NCI-H128 (cell line): ENCODE results near the gene PRRT1B.
"Not testable (repeated sequence)": the region's sequence is repeated elsewhere in the genome, so short reads cannot be mapped to it uniquely, and the experiment has no call there.

Experiments used
- DNase-seq: peaks from one replicate; lab custom pipeline; 2025; ENCODE audit not compliant: unreplicated experiment; lab: John Stamatoyannopoulos, UW

Gene PRRT1B

DNA sequence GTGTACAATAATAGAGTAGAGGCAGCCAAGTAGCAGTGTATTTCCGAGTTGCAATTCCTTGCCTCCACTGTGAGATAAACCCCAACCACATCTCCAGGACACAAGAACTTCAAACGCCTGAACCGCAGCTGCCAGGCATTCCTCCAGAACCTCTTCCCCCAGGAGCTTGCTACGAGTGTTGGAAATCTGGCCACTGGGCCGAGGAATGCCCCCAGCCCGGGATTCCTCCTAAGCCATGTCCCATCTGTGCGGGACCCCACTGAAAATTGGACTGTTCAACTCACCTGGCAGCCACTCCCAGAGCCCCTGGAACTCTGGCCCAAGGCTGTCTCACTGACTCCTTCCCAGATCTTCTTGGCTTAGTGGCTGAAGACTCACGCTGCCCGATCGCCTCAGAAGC lies 3.9 kb downstream of the PRRT1B start:
- not testable (repeated sequence) for DNase-seq

DNA sequence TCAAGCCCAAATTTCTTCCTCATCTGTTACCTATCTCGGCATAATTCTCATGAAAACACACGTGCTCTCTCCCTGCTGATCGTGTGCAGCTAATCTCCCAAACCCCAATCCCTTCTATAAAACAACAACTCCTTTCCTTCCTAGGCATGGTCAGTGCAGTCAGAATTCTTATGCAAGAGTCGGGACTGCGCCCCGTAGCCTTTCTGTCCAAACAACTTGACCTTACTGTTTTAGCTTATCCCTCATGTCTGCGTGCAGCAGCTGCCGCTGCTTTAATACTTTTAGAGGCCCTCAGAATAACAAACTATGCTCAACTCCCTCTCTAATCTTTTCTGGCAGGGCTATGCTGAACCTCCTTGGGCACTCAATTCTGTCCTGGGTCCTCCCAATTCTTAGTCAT lies 5.1 kb downstream of the PRRT1B start:
- not testable (repeated sequence) for DNase-seq

DNA sequence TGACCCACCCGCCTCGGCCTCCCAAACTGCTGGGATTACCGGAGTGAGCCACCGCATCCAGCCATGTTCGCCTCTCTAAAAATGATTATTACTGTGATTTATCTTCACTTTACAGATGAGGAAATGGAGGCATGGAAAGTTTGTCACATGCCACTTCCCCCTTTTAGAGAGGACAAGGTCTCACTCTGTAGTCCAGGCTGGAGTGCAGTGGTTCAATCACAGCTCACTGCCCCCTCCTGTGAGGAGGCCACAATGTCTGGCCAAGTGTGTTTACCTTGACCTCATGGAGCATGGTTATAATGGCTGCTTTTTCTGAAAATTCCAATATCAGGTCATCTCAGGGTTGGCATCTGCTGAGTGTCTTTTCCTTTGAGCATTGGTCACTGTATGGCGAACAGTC lies 6.7 kb downstream of the PRRT1B start:
- DNase-seq = no peak

DNA sequence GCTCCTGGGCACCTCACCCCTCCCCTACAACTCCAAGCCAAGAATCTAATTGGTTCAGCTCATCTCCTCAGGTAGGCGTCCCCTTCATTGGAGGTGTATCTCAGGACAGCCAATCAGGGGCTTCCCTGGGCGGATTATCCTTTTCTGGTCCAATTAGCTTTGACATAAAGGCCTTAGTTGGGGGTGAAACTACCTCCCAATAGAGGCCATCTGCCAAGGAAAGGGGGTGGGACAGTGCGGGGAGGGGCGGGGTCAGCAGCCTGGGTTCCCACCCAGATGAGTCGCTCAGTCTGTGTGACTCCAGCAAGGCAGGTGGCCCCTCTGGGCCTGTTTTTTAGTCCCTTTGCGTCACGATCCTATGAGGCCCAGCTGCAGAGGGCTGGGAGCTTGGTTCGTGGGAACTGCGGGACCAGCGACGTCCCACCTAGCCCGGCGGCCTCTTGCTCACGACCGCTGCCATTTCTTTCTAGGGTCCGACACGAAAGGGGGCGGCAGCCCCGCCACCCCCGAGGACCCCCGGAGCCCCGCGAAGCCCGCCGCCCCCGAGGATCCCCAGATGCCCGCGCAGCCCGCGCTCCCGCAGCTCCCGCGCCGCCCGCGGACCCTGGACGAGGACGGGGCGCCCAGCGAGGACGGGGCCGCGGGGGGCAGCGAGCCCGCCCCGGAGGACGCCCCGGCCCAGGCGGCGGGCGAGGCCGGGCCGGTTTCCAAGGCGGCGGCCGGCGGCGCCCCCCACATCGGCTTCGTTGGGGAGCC lies 8.9 kb downstream of the PRRT1B start:
- DNase-seq = no peak

DNA sequence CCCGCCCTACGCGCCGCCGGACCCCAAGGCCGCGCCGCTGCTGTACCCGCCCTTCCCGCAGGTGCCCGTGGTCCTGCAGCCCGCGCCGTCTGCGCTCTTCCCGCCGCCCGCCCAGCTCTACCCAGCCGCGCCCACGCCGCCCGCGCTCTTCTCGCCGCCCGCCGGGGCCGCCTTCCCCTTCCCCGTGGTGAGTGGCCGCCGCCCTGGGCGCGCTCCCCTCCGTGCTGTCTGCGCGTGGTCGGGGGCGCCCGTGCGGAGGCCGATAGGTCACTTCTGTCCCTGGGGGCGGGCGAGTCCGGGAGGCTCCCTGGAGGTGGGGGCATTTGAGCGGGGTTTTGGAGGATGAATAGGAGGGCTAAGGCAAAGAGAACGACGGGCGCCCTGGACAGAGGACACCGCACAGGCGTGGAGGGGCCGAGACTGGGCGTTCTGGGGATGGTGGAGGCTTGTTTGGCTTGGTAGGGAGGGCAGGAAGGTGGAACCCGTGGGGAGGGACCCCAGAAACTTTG lies 9.6 kb downstream of the PRRT1B start:
- DNase-seq = no peak

DNA sequence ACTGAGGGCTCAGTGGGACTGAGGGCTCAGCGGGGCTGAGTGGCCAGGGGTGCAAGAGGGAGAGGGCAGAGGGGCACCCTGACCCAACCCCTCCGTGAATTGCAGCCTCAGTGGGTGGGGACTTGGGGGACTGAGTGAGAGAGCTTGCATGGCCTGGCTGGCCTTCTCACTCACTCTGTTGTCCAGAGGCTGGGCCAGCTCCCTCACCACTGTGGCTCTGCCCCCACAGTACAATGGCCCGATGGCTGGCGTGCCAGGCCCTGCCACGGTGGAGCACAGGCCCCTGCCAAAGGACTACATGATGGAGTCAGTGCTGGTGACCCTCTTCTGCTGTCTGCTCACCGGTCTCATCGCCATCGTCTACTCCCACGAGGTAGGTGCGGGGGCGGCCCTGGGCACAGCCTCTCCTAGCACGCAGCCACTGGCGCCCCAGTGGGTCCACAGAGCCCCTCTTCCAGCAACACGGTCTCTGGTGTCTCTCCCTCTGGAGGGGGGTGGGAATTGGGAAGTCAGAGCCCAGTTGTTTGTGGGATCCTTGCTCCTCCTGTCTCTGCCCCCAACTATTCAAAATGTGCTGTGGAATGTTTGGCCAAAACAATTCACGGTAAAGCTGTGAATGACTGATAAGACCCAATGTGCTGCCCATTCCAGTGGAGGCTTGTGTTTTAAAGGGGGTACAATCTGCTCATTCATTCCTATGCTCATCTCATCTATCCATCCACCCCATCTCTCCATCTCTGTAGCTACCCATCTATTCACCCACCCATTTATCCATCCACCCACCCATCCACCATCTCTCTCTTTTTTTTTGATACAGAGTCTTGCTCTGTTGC lies 10.7 kb downstream of the PRRT1B start:
- no peak for DNase-seq

DNA sequence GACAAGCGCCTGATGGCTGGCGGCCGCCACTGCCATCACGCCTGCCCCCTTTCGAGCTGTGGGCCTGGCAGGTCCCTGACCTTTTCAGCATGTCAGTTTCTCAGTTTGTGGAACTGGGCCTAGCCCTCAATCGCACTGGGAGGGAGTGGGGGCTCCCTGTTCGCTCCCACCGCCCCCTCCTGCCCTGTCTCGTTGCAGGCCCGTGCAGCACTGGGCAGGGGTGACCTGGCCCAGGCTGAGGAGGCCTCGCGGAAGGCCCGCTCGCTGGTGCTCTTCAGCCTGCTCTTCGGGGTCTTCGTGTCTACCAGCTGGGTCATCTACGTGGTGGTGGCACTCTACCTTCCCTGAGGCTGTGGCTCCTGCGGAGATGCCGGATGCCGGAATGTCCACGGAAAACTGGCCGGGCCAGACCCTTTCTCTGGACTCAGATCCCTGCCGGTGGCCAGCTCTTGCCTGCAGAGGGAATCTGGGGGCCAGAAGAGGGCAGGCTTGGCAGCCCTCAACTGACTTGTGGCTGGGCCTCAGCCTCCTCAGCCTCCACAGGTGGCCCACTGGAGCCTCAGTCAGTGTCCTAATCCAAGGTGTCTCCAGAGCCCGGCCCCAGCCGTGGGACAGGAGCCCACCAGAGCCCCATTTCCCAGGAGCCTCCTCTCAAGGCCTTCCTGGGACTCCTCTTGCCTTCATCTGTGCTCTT lies 12.7 kb downstream of the PRRT1B start:
- no peak for DNase-seq

DNA sequence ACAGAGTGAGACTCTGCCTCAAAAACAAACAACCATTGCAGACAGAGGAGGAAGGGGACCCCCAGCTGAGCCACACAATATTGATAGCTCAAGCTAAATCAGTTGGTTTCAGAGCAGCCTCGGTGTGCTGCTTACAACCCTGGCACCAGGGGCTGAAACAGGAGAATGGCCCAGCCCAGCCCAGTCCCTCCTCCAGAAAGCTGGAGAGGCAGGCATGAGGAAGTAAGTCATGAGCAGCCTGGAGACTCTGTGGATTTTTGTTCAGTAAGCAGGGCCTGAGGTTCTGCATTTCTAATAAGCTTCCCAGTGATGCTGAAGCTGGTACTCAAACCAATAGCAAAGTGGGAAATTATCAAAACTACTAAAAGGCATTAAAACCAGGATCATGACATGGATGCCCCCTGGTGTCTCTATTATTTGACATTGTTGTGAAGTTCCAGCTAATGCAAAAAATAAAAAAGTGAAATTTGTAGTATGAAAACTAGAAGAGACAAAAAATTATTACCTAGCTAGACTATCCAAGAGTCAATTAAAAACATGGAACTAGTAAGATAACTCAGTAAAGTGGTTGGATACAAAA lies 14.2 kb downstream of the PRRT1B start:
- no peak for DNase-seq

DNA sequence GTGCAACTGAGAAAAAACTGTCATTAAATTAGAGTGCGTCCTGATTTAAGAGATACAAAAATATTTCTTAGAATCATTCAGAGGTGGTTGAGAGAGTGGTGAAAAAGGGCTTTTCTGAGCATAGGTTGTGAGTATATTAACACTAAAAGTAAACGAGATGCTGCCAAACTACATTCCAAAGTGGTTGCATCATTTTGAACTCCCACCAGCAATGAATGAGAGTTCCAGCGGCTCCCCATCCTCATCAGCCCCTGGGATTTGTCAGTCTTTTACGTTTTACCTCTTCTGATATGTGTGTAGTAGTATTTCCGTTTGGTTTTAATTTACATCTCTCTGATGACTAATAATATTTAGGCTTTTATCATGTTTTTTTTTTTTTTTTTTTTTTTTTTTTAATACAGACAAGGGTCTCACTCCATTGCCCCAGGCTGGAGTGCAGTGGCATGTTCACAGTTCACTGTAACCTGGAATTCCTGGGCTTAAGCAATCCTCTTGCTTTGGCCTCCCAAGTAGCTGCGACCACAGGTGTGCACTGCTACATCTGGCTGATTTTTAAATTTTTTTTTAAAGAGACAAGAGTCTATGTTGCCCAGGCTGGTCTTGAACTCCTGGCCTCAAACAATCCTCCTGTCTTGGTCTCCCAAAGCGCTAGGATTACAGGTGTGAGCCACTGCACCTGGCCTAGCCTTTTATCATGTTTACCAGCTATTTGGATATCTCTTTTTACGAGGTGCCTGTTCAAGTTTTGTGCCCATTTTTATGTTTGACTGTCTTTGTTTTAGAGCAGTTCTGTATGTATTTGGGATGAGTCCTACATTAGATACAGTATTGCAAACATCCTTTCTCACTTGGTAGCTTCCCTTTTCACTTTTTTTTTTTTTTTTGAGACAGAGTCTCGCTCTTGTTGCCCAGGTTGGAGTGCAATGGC lies 17.0 kb downstream of the PRRT1B start:
- DNase-seq = no peak

DNA sequence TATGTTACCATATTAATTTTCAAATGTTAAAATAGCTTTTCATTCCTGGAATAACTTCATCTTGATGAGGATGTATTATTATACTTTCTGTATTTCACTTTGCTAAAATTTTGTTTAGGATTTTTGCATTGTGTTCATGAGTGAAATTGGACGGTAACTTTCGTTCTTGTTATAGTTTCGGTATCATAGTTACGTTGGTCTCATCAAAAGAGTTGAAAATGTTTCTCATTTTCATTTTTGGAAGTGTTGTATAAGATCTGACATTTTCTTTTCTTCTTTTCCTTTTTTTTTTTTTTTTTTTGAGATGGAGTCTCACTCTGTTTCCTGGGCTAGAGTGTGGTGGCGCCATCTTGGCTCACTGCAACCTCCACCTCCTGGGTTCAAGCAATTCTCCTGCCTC lies 20.0 kb downstream of the PRRT1B start:
- DNase-seq = no peak

DNA sequence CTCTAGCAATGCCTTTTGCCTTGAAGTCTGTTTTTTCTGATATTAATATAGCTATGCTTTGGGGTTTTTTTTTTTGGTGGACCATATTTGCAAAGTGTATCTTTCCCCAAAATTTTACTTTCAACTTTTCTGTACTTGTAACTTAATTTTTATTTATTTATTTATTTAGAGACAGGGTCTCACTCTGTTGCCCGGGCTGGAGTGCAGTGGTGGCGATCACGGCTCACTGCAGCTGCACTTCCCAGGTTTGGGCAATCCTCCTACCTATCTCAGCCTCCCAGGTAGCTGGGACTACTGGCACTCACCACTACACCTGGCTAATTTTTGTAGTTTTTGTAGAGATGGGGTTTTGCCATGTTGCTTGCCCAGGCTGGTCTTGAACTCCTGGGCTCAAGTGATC lies 20.8 kb downstream of the PRRT1B start:
- no peak for DNase-seq

DNA sequence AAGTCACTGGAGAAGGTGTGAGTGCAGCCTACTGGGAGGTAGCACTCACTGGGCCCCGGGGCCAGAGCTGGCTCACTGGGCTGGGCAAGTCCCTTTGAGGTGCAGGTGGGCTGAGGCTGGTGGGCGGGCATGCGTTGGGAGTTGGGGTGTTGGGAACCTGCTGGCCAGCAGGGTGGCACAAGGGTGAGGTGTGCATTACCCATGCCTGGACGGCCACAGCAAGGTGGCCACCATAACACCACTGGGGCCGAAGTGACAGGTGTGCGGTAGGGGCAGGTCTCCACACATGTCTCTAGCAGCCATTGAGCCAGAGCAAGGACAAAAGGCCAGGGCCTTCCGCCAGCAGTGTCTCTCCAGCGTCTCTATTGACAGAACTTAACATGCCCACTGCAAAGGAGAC lies 22.6 kb downstream of the PRRT1B start:
- no peak for DNase-seq

DNA sequence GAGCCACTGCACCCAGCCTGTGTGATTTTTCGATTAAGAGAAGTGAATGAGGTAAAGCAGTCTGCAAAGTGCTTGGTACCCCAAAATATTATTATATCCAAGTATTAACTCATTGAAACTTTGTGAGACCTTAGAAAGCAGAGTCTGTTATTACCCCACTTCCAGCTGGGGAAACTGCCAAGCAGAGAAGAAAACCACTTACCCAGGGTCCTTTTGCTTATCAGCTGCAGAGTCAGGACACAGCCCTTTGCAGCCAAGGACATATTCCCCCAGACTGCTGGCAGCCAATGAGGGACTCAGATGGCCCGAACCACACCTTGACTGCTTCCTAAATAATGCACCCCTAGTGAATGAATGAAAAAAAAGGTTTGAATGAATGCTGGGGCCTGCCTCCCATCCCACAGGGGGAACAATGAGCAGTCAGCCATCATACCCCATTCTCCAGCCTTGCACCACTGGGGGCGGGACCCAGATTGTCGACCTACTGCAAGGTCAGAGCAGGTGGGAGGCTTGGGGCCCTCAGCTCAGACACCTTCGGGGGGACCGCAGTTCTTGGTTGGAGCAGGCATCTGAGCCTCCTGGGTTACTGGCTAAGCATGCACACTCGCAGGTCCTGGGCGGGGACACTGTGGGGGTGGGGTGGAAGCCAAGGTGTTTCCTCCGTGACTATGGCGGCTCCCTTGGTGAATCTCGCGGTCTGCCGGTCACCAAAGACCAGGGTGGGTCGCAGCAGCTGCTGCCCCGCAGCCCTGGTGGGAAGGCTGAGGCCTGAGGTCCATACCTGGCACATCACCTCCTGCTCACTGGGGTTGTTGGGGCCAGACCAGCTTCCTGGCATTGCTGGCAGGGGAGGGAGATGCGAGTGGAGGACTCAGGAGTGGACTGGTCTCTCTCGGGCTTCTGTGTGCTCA lies 29.7 kb downstream of the PRRT1B start:
- no peak for DNase-seq

DNA sequence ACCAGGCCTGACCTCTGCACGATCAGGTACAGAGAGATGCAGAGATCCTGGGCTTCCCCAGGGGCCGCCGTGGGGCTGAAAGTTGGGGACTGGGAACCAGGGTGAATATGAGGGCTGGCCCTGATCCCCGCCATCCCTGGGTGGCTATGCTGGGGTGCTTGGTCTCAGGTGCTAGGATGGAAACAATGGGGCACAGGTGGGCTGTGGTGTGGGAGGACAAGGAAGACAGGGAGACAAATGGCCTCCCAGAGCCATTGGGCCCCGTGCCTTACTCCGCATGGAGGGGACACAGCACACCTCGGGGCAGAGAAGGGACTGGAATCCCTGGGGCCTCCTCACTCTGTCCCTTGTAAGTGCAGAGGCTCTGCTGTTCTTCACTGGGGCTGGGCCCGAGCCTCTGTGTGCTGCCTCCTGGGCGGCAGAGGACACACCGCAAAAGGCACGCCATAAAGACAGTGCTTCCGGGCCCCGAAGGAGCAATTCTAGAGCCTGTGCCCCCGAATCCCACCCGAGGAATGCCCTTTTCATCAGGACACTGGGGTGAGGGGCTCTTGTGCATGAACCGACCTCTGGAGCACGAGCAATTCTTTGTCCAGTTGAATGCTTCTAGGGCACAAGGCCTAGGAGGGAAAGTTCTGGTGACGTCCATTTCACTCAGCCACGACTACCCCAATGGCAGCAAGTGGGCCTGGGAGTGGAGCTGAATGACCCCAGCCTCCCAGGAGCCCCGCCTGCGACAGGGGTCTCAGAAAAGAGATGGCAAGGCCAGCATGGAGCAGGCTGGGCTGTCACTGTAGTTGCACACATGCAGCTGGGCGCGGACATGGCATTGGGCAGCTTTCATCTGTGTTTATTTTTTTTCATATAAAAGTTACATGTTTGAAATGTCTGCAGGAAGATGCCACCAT lies 30.9 kb downstream of the PRRT1B start:
- DNase-seq = no peak

DNA sequence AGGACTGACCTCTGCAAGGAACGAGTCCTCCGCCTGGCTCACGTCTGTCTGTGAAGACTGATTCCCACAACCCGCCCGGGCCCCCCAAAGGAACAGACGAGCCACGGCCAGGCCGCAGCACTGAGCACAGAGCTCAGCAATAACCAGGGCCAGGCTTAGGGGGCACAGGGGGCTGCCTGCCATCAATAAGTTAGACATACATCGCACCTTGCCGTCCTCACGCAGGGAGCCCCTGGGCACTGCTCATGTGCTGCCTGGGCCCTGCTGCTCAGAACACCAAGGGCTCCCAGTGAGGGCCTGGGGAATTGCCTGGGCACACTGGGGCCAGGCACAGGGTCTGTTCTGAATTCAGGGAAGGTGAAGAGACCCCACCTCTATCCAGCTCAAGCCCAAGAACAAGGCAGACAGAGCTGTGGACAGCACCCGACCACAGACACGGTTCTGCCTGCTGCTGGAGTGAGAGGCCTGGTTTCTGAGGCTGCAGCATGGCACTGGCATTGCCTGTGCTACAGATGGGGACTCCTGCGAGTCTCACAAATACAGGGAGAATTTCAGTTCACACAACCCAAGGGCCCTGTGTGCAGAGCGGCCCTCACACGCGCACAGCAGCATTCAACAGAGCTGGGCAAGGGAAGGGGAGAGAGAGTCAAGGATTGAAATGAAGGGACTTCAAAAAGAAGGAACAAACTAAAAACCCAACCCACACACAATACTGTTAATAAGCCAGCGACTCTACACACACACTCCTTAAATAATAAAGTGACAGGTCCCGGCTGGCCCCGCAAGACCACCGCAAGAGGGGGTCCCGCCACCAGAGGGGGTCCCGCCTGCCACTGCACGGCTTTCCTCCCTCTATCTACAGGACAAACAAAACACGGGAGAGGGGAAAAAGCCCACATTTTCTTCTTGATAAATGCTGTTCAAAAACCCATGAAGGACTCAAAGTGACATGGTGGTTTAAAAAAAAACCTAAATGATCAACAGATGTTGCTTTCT lies 32.0 kb downstream of the PRRT1B start:
- DNase-seq = no peak

DNA sequence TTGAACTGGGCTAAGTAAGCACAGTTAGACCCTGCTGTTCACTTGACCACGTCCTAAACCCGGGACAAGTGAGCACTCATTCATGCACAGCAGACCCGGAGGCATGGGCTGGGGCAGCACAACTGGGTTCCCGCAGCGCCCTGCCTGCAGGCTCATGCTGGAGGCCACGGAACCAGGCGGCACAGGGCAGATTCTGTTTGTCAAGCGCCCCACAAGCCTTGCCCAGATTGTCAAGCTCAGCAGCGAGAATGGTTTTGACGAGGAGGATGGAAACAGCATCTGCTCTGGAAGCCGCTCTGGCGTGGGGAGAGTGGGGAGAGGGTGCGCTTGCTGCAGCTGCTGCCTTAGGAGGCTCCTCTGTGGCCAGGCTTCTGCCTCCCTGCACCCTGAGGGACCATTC lies 32.7 kb downstream of the PRRT1B start:
- no peak for DNase-seq
